GM19372 (cell line): ENCODE measurements around the gene SPINK9.

ENCODE experiments used
- ATAC-seq: cut with Tn5 transposase; IDR thresholded peaks from one replicate; pipeline ENCODE4 v1.9.1; 2021; ENCODE audit warnings: mild to moderate bottlenecking, low read depth, moderate library complexity; ENCODE audit not compliant: unreplicated experiment

SPINK9 gene

DNA sequence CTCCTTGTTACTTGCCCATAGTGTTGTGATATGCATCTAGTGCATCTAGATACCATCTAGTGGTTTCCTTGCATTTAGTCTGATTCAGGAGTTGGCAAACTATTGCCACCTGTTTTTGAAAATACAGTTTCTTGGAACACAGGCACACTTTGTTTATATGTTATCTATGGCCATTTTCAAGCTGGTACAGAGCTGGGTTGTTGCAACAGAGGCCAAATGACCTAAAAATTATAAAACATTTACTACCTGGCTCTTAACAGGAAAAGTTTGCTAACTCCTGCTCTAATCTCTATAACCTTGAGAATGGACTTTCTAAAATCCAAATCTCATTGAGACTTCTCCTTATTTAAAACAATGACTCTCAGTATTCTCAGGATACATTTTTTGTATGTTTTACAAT lies 29.0 kb downstream of the SPINK9 start:
- ATAC-seq, result no peak

- ATAC-seq, result no peak
Measured at GRCh38 chr5:148368299-148368698, 32.9 kb downstream of the SPINK9 start.

DNA sequence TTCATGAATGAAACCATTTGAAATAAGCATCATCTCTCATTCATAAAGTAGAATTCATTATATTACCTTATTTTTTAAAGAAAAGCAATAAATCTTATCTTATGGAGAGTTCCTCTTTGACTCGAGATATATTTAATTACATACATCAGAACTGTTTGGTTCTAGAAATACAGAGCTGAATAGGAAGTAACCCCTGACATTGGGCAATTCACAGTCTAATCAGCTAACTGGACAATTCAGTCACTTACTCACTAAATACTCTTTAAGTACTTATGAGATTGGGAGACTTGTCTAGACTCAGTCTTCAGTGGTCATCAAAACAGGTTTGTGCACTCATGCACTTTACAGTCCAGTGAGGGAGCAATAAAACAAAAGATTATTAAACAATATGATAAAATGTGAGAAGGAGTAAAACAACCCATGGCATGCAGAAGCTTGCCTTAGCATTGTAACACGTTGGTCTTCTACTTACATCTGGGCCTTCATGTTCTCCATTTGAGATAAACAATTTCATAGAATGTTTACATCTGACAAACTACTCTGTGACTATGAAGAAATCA lies 36.9 kb downstream of the SPINK9 start:
- no peak for ATAC-seq

DNA sequence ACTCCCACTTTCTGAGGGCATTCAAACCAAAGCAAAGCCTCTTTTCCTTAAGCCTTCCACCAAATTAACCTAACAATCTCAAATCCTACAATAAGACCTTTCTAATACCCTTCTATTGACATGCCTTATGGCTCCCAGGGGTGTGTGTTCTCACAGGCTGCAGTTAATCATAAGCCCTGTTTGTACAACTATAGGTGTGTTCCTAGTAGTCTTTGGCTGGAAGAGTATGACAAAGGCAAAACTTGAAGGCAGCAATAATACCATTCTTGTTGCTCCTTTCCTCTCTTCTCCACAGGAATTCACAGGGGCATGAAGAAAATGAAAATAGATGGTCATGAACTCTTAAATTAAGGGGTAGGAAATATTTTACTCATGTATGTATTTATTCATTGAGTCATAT lies 37.5 kb downstream of the SPINK9 start:
- no peak for ATAC-seq

GRCh38 chr5:148374690-148375360 lies 39.5 kb downstream of the SPINK9 start:
- peak; percentile 89 for ATAC-seq

GRCh38 chr5:148376198-148376597 lies 40.8 kb downstream of the SPINK9 start:
- no peak for ATAC-seq

DNA sequence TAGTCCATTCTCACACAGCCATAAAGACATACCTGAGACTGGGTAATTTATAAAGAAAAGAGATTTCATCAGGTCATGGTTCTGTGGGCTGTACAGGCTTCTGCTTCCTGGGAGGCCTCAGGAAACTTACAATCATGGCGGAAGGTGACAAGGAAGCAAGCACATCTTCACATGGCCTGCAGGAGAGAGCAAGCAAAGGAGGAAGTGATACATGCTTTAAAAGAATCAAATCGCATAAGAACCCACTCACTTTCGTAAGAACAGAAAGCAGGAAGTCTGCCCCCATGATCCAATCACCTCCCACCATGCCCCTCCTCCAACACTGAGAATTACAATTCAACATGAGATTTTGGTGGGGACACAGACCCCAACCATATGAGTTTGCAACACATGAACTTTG lies 43.3 kb downstream of the SPINK9 start:
- ATAC-seq, result no peak

DNA sequence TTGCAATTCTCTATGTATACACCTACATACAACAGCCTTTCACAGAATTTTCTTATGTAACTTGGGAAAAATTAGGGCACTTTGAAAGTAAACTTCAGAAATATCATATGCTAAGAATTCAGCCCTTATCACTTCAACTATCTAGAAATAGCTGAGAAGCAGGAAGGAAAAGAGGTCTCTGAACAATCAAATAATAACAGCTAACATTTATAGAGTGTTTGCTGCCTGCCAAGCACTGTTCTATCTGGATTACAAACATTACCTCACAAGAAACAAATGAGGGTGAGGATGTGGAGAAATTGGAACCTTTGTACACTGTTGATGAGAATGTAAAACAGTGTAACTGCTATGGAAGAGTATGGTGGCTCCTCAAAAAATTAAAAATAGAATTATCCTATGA lies 44.0 kb downstream of the SPINK9 start:
- ATAC-seq, result no peak

- no peak for ATAC-seq
Measured at GRCh38 chr5:148381906-148382305, 46.5 kb downstream of the SPINK9 start.

- ATAC-seq, result no peak
Measured at GRCh38 chr5:148382961-148383360, 47.6 kb downstream of the SPINK9 start.

GRCh38 chr5:148383564-148384379 lies 48.4 kb downstream of the SPINK9 start, which contains the start of gene FBXO38:
FBXO38 (plus strand) TSS chr5:148383958; CDS start chr5:148394777, 10,819 bp downstream.
- peak; percentile 99 for ATAC-seq

GRCh38 chr5:148384380-148384737 lies 49.0 kb downstream of the SPINK9 start:
- peak; percentile 15 for ATAC-seq

GRCh38 chr5:148385094-148385493 lies 49.7 kb downstream of the SPINK9 start:
- ATAC-seq, result no peak

DNA sequence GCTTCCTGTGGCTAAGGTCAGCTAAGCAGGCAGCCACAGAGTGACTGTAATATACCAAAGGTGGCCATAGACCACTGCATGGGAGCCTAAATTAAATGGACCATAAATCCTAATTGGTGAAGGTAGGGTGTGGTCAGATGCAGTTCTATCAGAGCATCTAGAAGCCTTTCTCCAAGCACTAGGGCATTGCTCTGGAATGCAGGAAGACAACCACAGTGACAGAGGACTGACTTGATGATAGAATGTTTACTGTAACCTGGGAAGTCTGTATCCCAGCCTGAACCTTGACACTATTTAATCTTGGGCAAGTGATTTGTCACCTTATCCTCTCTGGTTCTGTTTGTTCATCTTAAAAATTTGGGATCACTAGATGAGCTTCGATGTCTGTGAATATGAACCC lies 50.7 kb downstream of the SPINK9 start:
- ATAC-seq, result no peak

DNA sequence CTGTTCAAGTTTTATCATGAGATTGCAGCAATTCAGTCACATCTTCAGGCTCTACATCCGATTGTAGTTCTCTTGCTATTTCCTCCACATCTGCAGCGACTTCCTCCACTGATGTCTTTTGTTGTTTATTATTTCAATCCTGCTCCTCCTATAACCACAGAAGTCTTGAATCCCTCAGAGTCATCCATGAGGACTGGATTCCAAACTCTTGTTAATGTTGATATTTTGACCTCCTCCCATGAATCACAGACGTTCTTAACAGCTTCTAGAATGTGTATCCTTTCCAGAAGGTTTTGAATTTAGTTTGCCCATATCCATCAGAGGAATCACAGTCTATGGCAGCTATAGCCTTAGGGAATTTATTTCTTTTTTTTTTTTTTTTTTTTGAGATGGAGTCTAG lies 52.0 kb downstream of the SPINK9 start:
- no peak for ATAC-seq

GRCh38 chr5:148388696-148389095 lies 53.3 kb downstream of the SPINK9 start:
- no peak for ATAC-seq
